K562 (cell line): ENCODE data around the gene BRICD5. TPM values are rescaled to one million over a fixed set of nuclear protein-coding genes. Genes with fewer than 3 reads are reported as not detected.

Experiments
- ATAC-seq: fragments of 200-7000 bp; cut with Tn5 transposase; 3 replicates; pipeline ENCODE4 v1.9.1; 2020; ENCODE audit warnings: moderate library complexity
- BruUV-seq: library from RNA; stranded (reverse); fragments of 400-500 nt; replicated peaks from 2 replicates; lab custom pipeline; 2021; lab: Mats Ljungman, UMichigan
- CTCF ChIA-PET: fragments of 300-600 bp; formaldehyde crosslinking; extraction: SDS; loops from one replicate; lab custom pipeline; 2021; ENCODE audit warnings: low intra/inter-chr PET ratio; lab: Yijun Ruan, JAX
- POLR2A ChIA-PET: fragments of 300-600, 350-650 bp; sonication (Branson Sonifier 250); formaldehyde crosslinking; extraction: SDS; loops from one replicate; lab custom pipeline; 2021; ENCODE audit warnings: antibody characterized with exemption, inconsistent platforms; lab: Yijun Ruan, JAX
- DNase-seq, 4 experiments: peaks; one replicate each; pipeline versions ENCODE4 v3.0.0 to v3.0.0-alpha.2; 2011 to 2018; ENCODE audit warnings: low spot score in 3 of 4, mixed read lengths in 3 of 4; ENCODE audit errors: extremely low read depth in 1 of 4
- FAIRE-seq: peaks from 2 replicates; lab custom pipeline; 2011; peaks lifted over from hg19 to GRCh38; lab: Jason Lieb, UNC
- H2AFZ ChIP-seq: 2 replicates; pipeline ENCODE4 v1.6.0; 2011; ENCODE audit warnings: low read depth, low read length, control low read depth, inconsistent platforms
- H3K27ac ChIP-seq: fragments of 200-600 bp; 3 replicates; pipeline ENCODE4 v1.8.0; 2011; ENCODE audit warnings: low read depth, mild to moderate bottlenecking, control low read depth, inconsistent platforms, low read length, moderate library complexity, mixed read lengths; ENCODE audit errors: extremely low read depth
- H3K27me3 ChIP-seq, 2 experiments: fragments of 300-600 bp in 1 of 2; 2 replicates in 1 of 2; 3 replicates in 1 of 2; pipeline versions ENCODE4 v1.6.0 to v1.8.0; 2011; ENCODE audit warnings: inconsistent platforms in 2 of 2, low read length in 2 of 2, mild to moderate bottlenecking in 1 of 2, mixed read lengths in 1 of 2, moderate library complexity in 1 of 2; ENCODE audit not compliant: control insufficient read depth in 2 of 2, insufficient read depth in 2 of 2
- H3K36me3 ChIP-seq: fragments of 300-600 bp; 3 replicates; pipeline ENCODE4 v1.8.0; 2011; ENCODE audit warnings: mild to moderate bottlenecking, low read length, inconsistent platforms; ENCODE audit not compliant: control insufficient read depth, insufficient read depth
- H3K4me1 ChIP-seq, 2 experiments: fragments of 200-600 bp in 1 of 2; replicated peaks in 1 of 2; 2 replicates in 1 of 2; 3 replicates in 1 of 2; pipeline versions ENCODE4 v1.5.1 to v1.8.0; 2011; ENCODE audit warnings: inconsistent platforms in 2 of 2, low read length in 2 of 2, mild to moderate bottlenecking in 1 of 2, mixed read lengths in 1 of 2, moderate library complexity in 1 of 2; ENCODE audit not compliant: control insufficient read depth in 2 of 2, insufficient read depth in 2 of 2
- H3K4me2 ChIP-seq: 2 replicates; pipeline ENCODE4 v1.6.1; 2011; ENCODE audit warnings: low read length, control low read depth, inconsistent platforms, mixed read lengths; ENCODE audit not compliant: insufficient read depth
- H3K4me3 ChIP-seq: fragments of 200-600 bp; sonication (generic), shearing (Covaris generic); 2 replicates; pipeline ENCODE4 v1.5.1; 2016; ENCODE audit warnings: control low read depth, inconsistent platforms
- H3K79me2 ChIP-seq: fragments of 200-600 bp; 3 replicates; pipeline ENCODE4 v1.8.0; 2011; ENCODE audit warnings: low read length, inconsistent platforms; ENCODE audit not compliant: control insufficient read depth, insufficient read depth
- H3K9ac ChIP-seq, 2 experiments: 2 replicates each; pipeline versions ENCODE4 v1.6.0 to v1.6.1; 2011; ENCODE audit warnings: low read depth in 2 of 2, low read length in 2 of 2, control low read depth in 1 of 2, inconsistent platforms in 1 of 2, mild to moderate bottlenecking in 1 of 2, mixed read lengths in 1 of 2; ENCODE audit not compliant: insufficient read depth in 1 of 2
- H3K9me1 ChIP-seq: one replicate; pipeline ENCODE4 v1.6.0; 2011; ENCODE audit warnings: inconsistent platforms, mild to moderate bottlenecking, low read length, moderate library complexity; ENCODE audit not compliant: control insufficient read depth, insufficient read depth
- H3K9me3 ChIP-seq: replicated peaks from 2 replicates; pipeline ENCODE4 v1.5.1; 2011; ENCODE audit warnings: low read depth, low read length, inconsistent platforms; ENCODE audit not compliant: control insufficient read depth, insufficient read depth
- H4K20me1 ChIP-seq: replicated peaks from 2 replicates; pipeline ENCODE4 v1.6.1; 2011; ENCODE audit warnings: low read length, inconsistent platforms, mixed read lengths; ENCODE audit not compliant: control insufficient read depth, insufficient read depth
- BHLHE40 ChIP-seq: IDR thresholded peaks from 2 replicates; pipeline ENCODE4 v1.6.1; 2011; ENCODE audit warnings: low read length, improper control_type of control experiment
- BRD4 ChIP-seq: fragments of 200-600 bp; sonication (generic); IDR thresholded peaks from 2 replicates; pipeline ENCODE4 v1.6.1; 2017; ENCODE audit warnings: inconsistent platforms
- CCNT2 ChIP-seq: IDR thresholded peaks from 2 replicates; pipeline ENCODE4 v1.6.1; 2011; ENCODE audit warnings: borderline replicate concordance, low read depth, mild to moderate bottlenecking, moderate library complexity, mixed read lengths, low read length; ENCODE audit not compliant: insufficient read length; ENCODE audit errors: extremely low read depth
- CREBBP ChIP-seq: IDR thresholded peaks from one replicate; pipeline ENCODE4 v1.6.1; 2012; ENCODE audit warnings: low read depth, mild to moderate bottlenecking, control low read depth, inconsistent platforms, low read length
- FOXJ3 ChIP-seq: sonication (generic); formaldehyde crosslinking; IDR thresholded peaks from 2 replicates; pipeline ENCODE4 v1.4.0; 2020; ENCODE audit warnings: mild to moderate bottlenecking, missing genetic modification reagents
- HNRNPUL1 ChIP-seq: fragments of 200-400 bp; formaldehyde crosslinking; IDR thresholded peaks from 2 replicates; pipeline ENCODE4 v1.6.1; 2017; ENCODE audit warnings: low read length
- POLR2A ChIP-seq: fragments of 450-650 bp; conservative IDR thresholded peaks from 2 replicates; pipeline ENCODE4 v1.6.1; 2016
- POLR2AphosphoS2 ChIP-seq: IDR thresholded peaks from 2 replicates; pipeline ENCODE4 v1.6.1; 2012; ENCODE audit warnings: low read length, improper control_type of control experiment
- POLR2G ChIP-seq: fragments of 200-400 bp; formaldehyde crosslinking; IDR thresholded peaks from 2 replicates; pipeline ENCODE4 v1.6.1; 2017; ENCODE audit warnings: low read depth, mild to moderate bottlenecking, antibody characterized with exemption, low read length, moderate library complexity
- RBFOX2 ChIP-seq: fragments of 200-400 bp; formaldehyde crosslinking; IDR thresholded peaks from 2 replicates; pipeline ENCODE4 v1.6.1; 2017; ENCODE audit warnings: low read depth, mild to moderate bottlenecking, low read length, moderate library complexity
- RBM22 ChIP-seq: fragments of 200-400 bp; formaldehyde crosslinking; IDR thresholded peaks from 2 replicates; pipeline ENCODE4 v1.6.1; 2018; ENCODE audit warnings: low read length, low read depth; ENCODE audit not compliant: poor library complexity, severe bottlenecking
- SMARCB1 ChIP-seq: IDR thresholded peaks from 2 replicates; pipeline ENCODE4 v1.6.1; 2011; ENCODE audit warnings: improper control_type of control experiment, low read depth; ENCODE audit not compliant: insufficient read length
- SNRNP70 ChIP-seq: fragments of 200-400 bp; formaldehyde crosslinking; optimal IDR thresholded peaks from 2 replicates; pipeline ENCODE3; 2017; ENCODE audit warnings: low read depth, low read length
- SUPT5H ChIP-seq: fragments of 450-650 bp; IDR thresholded peaks from 2 replicates; pipeline ENCODE4 v1.6.1; 2016
- TAF15 ChIP-seq: fragments of 200-400 bp; formaldehyde crosslinking; IDR thresholded peaks from 2 replicates; pipeline ENCODE4 v1.6.1; 2017; ENCODE audit warnings: mild to moderate bottlenecking, low read depth, low read length, moderate library complexity
- TEAD2 ChIP-seq: fragments of 450-650 bp; IDR thresholded peaks from 2 replicates; pipeline ENCODE4 v1.6.1; 2016; ENCODE audit warnings: missing genetic modification characterization, control low read depth, missing compliant biosample characterization
- ZFX ChIP-seq: sonication (generic); formaldehyde crosslinking; IDR thresholded peaks from 2 replicates; pipeline ENCODE4 v1.8.0; 2022; ENCODE audit warnings: mild to moderate bottlenecking, missing genetic modification reagents, moderate library complexity
- ZNF121 ChIP-seq: sonication (generic); formaldehyde crosslinking; conservative IDR thresholded peaks from 2 replicates; pipeline ENCODE4 v1.8.0; 2022; ENCODE audit warnings: missing genetic modification reagents
- ZNF507 ChIP-seq: conservative IDR thresholded peaks from 2 replicates; pipeline ENCODE4 v1.6.1; 2017; ENCODE audit warnings: missing genetic modification characterization, missing compliant biosample characterization
- ZNF695 ChIP-seq: fragments of 450-650 bp; formaldehyde crosslinking; IDR thresholded peaks from 2 replicates; pipeline ENCODE4 v1.4.0; 2020; ENCODE audit warnings: mild to moderate bottlenecking, moderate library complexity
- WGBS: fragments of 100-300 bp; shearing (Covaris generic); methylation state at CpG from one replicate; pipeline ENCODE4 v1.1.6; 2016; ENCODE audit warnings: low coverage, mixed read lengths; ENCODE audit not compliant: insufficient coverage; ENCODE audit errors: missing lambda C conversion rate; 5-methylcytosine and 5-hydroxymethylcytosine counted together
- in situ Hi-C: fragments of 300-500 bp; cut with MboI; formaldehyde crosslinking; loops from 4 replicates; pipeline ENCODE4 v1.15.0; 2018; ENCODE audit warnings: inconsistent platforms, mixed read lengths
- intact Hi-C: fragments of 100-400 bp; cut with micrococcal nuclease; formaldehyde crosslinking; loops from 2 replicates; pipeline ENCODE4 v1.14.2; 2022
- polyA plus RNA-seq, 8 experiments: library from polyadenylated mRNA; depleted of rRNA in 4 of 8; stranded (reverse) in 5 of 8; unstranded in 3 of 8; fragments of >200 nt; fragmentation: Nextera tagmentation in 2 of 8; fragmentation: Illumina TruSeq in 1 of 8; extraction: Ambion mirVana in 2 of 8; extraction: Trizol in 1 of 8; gene quantifications; 2 replicates each; pipeline versions ENCODE4 v1.2.1 to v1.2.3, GENCODE V29; 2011 to 2014; ENCODE audit warnings: inconsistent platforms in 1 of 8, missing spikeins in 1 of 8
- total RNA-seq, 7 experiments: library from RNA; depleted of rRNA in 6 of 7; stranded (reverse); fragments of >200 nt in 6 of 7; fragmentation: Illumina TruSeq in 2 of 7; extraction: Trizol in 2 of 7; gene quantifications; 2 replicates each; pipeline versions ENCODE4 v1.2.1 to v1.2.3, GENCODE V29; 2011 to 2021; ENCODE audit warnings: low replicate concordance in 1 of 7
- TF ChIP-seq, protein P1 (sequence below): fragments of 450-650 bp; formaldehyde crosslinking; IDR thresholded peaks from 2 replicates; pipeline ENCODE4 v1.4.0; 2020; ENCODE audit warnings: mild to moderate bottlenecking, moderate library complexity
- TF ChIP-seq, protein P2 (sequence below), 3 experiments: fragments of 200-800 bp in 1 of 3; sonication (Bioruptor generic) in 1 of 3; sonication (generic) in 1 of 3; formaldehyde crosslinking in 1 of 3; IDR thresholded peaks; 2 replicates each; pipeline versions ENCODE4 v1.6.1 to v1.8.0; 2016 to 2022; ENCODE audit warnings: mild to moderate bottlenecking in 2 of 3, missing compliant biosample characterization in 2 of 3, missing genetic modification characterization in 2 of 3, missing genetic modification reagents in 1 of 3

The BRICD5 gene
- total and polyA plus RNA-seq, 9 of the 15 experiments (the other 6 are each of a cell fraction or from before 2014, with no cell fraction given): 0.24 to 15.1 (median 2.4) TPM; not detected in 1

- ATAC-seq: peak; percentile 5
- Histone ChIP-seq H3K9me3 (no peaks in the 10 kb centered on the region), H3K27ac (no peak overlapping the region), H3K4me2 (no peak overlapping the region), H3K36me3 (peaks cover 57% of the 10 kb centered on the region; the same call in 2 of the 3 replicates), H3K9ac (peak overlapping the region in 1 of 2 experiments; percentile 52; a peak in 1 of 4 replicates), H3K27me3 (no peaks in the 10 kb centered on the region), H3K4me3 (no peak overlapping the region), H3K4me1 (peaks cover 0 to 55% of the 10 kb centered on the region in 2 experiments; a peak in 2 of 5 replicates), H3K79me2 (no peaks in the 10 kb centered on the region), H2AFZ (no peak overlapping the region), H4K20me1 (no peaks in the 10 kb centered on the region), H3K9me1 (no peaks in the 10 kb centered on the region)
- DNase-seq: no peak
- BruUV-seq: no TSS peak
- FAIRE-seq: no peak
- in situ Hi-C loops: no loop called here
- intact Hi-C loops: no loop called here
- CTCF ChIA-PET: no interaction called here
- 83% methylated on average over 16 of the region's 18 CpGs for WGBS
- POLR2A ChIA-PET: interaction anchor here (0.5 to 6.6 kb wide), 8 partner anchors 9 to 83 kb away, joined by 3 to 39 read pairs (median 3); partner anchors contain the start of genes ECI1 and TRAF7
- no peak for TF ChIP-seq ZNF695 (CRISPR knock-in tag)
- TF ChIP-seq CREBBP: no peak
- no peak for TF ChIP-seq FOXJ3
- peak; percentile 53 for TF ChIP-seq POLR2A
- TF ChIP-seq RBFOX2: peak; percentile 44
- TF ChIP-seq TEAD2: no peak
- peak; percentile 11 for TF ChIP-seq CCNT2
- TF ChIP-seq BHLHE40: no peak
- no peak for TF ChIP-seq ZNF507 (tag)
- TF ChIP-seq HNRNPUL1: 0 out of 2 replicates have a peak, but pooled peaks have one; percentile 48
- TF ChIP-seq, protein P1, sequence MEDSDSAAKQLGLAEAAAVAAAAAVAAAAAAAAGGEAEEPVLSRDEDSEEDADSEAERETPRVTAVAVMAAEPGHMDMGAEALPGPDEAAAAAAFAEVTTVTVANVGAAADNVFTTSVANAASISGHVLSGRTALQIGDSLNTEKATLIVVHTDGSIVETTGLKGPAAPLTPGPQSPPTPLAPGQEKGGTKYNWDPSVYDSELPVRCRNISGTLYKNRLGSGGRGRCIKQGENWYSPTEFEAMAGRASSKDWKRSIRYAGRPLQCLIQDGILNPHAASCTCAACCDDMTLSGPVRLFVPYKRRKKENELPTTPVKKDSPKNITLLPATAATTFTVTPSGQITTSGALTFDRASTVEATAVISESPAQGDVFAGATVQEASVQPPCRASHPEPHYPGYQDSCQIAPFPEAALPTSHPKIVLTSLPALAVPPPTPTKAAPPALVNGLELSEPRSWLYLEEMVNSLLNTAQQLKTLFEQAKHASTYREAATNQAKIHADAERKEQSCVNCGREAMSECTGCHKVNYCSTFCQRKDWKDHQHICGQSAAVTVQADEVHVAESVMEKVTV (CRISPR knock-in tag): no peak
- TF ChIP-seq ZFX (CRISPR knock-in tag): no peak
- peak; percentile 44 for TF ChIP-seq SUPT5H
- no peak for TF ChIP-seq BRD4
- peak; percentile 46 for TF ChIP-seq SNRNP70
- peak; percentile 73 for TF ChIP-seq POLR2G
- TF ChIP-seq, protein P2, sequence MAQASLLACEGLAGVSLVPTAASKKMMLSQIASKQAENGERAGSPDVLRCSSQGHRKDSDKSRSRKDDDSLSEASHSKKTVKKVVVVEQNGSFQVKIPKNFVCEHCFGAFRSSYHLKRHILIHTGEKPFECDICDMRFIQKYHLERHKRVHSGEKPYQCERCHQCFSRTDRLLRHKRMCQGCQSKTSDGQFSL (CRISPR knock-in tag; IDR thresholded peaks at IDR 0.05): no peak
- TF ChIP-seq, protein P2 (tag; IDR thresholded peaks at IDR 0.05): no peak
- peak; percentile 39 for TF ChIP-seq RBM22
- peak; percentile 90 for TF ChIP-seq POLR2AphosphoS2
- 0 out of 2 replicates have a peak, but pooled peaks have one; percentile 43 for TF ChIP-seq TAF15
- no peak for TF ChIP-seq SMARCB1
- no peak for TF ChIP-seq ZNF121 (CRISPR knock-in tag)
Observed at GRCh38 chr16:2238150-2238837, 27.6 kb upstream of the BRICD5 start.
